BE2C (cell line): ENCODE results near the gene STK32C.

Source experiments
- DNase-seq: peaks from one replicate; pipeline ENCODE4 v3.0.0-alpha.2; 2020
- H3K27me3 ChIP-seq: fragments of 250-450 bp; sonication (Bioruptor Pico); 2 replicates; pipeline ENCODE4 v1.5.1; 2020; ENCODE audit warnings: mild to moderate bottlenecking
- H3K36me3 ChIP-seq: fragments of 250-450 bp; sonication (Bioruptor Pico); 2 replicates; pipeline ENCODE4 v1.5.1; 2020; ENCODE audit warnings: mild to moderate bottlenecking
- H3K4me1 ChIP-seq: fragments of 250-450 bp; sonication (Bioruptor Pico); 2 replicates; pipeline ENCODE4 v1.5.1; 2020
- H3K4me3 ChIP-seq: 2 replicates; pipeline ENCODE4 v1.5.1; 2011; ENCODE audit warnings: low read depth, low read length
- H3K9me3 ChIP-seq: fragments of 250-450 bp; sonication (Bioruptor Pico); 2 replicates; pipeline ENCODE4 v1.5.1; 2020
- CTCF ChIP-seq: IDR thresholded peaks from 2 replicates; pipeline ENCODE4 v1.5.1; 2012; ENCODE audit warnings: mild to moderate bottlenecking, low read depth, low read length

Gene STK32C

GRCh38 chr10:132302421-132303310 is 5.1 kb downstream of the STK32C start:
- no peak for DNase-seq
- no peak for TF ChIP-seq CTCF
- no peak overlapping the region for H3K4me3 ChIP-seq
- H3K4me1 ChIP-seq: no peaks in the 10 kb centered on the region
- no peaks in the 10 kb centered on the region for H3K9me3 ChIP-seq
- peaks cover 5% of the 10 kb centered on the region for H3K27me3 ChIP-seq
- no peaks in the 10 kb centered on the region for H3K36me3 ChIP-seq

GRCh38 chr10:132301371-132302330 is 6.1 kb downstream of the STK32C start:
- no peak for TF ChIP-seq CTCF
- no peaks in the 10 kb centered on the region for H3K27me3 ChIP-seq
- H3K36me3 ChIP-seq: no peaks in the 10 kb centered on the region
- no peak for DNase-seq
- no peaks in the 10 kb centered on the region for H3K9me3 ChIP-seq
- no peak overlapping the region for H3K4me3 ChIP-seq
- no peaks in the 10 kb centered on the region for H3K4me1 ChIP-seq

GRCh38 chr10:132300582-132300981 is 7.2 kb downstream of the STK32C start:
- Histone ChIP-seq H3K27me3 (no peaks in the 10 kb centered on the region), H3K36me3 (no peaks in the 10 kb centered on the region), H3K4me3 (no peak overlapping the region), H3K9me3 (no peaks in the 10 kb centered on the region), H3K4me1 (no peaks in the 10 kb centered on the region)
- DNase-seq: no peak
- TF ChIP-seq CTCF: no peak

GRCh38 chr10:132299371-132300336 is 8.1 kb downstream of the STK32C start:
- H3K27me3 ChIP-seq: no peaks in the 10 kb centered on the region
- no peak for TF ChIP-seq CTCF

GRCh38 chr10:132298038-132298881 is 9.5 kb downstream of the STK32C start:
- Histone ChIP-seq H3K4me1 (no peaks in the 10 kb centered on the region), H3K36me3 (no peaks in the 10 kb centered on the region), H3K4me3 (no peak overlapping the region), H3K9me3 (no peaks in the 10 kb centered on the region), H3K27me3 (no peaks in the 10 kb centered on the region)
- no peak for TF ChIP-seq CTCF
- DNase-seq: no peak

More at GRCh38 chr10:132299371-132300336, 8.1 kb downstream of the STK32C start:
- Histone ChIP-seq H3K36me3 (no peaks in the 10 kb centered on the region), H3K9me3 (no peaks in the 10 kb centered on the region), H3K4me1 (no peaks in the 10 kb centered on the region), H3K4me3 (no peak overlapping the region)
- DNase-seq: no peak
